ENCODE results near the gene DLX4. TPM values are rescaled to one million over a fixed set of nuclear protein-coding genes. Genes with fewer than 3 reads are reported as not detected.

Gene DLX4
- total and polyA plus RNA-seq, 2 donors (not counting 1 experiment from before 2014, with no cell fraction given): 0.17 to 0.88 TPM

DNA sequence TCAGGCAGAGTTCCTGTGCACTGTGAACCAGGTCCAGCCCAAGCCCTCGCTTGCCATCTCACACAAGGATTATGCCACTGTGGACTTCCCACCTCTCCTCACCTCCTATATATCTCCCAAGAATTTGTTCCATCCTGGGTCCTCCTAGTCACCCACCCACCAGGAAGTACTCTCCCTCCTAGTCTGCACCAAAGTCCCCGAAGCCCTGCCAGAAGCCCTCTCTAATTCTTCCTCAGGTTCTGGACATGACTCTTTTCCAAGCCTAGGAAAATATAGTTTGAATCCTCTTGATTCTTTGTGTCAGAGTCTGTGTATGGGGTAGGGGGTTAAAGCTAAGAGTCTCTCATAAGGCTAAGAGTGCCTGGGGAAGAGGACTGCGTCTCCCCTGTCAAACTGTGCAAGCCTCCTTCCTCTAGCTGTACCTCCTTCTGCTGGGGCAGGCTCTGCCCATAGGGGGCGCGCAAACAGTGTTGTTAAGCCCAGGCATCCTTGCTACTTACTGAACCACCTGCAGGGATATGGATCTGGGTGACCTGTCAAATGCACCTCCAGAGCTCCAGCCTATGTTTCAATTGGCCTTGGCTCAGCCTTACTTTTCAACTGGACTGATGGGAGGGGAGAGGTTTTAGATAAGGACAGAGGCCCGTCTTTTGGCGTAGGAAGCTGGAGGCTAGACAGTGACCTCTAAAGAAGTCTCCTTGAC is 16.6 kb upstream of the DLX4 start:
- Histone ChIP-seq H3K9ac (ENCODE audit: low read length) (no peak overlapping the region), H3K4me1 (ENCODE audit: control insufficient read depth in 2 of 2, insufficient read depth in 2 of 2, low read length in 2 of 2) (no peaks in the 10 kb centered on the region), H3K9me3 (ENCODE audit: control extremely low read depth in 1 of 3, control insufficient read depth in 2 of 3, insufficient read depth in 1 of 3, low read length in 2 of 3) (no peaks in the 10 kb centered on the region), H3K79me2 (ENCODE audit: control insufficient read depth, insufficient read depth, low read length) (no peaks in the 10 kb centered on the region), H3K27ac (ENCODE audit: low read length in 2 of 2) (no peak overlapping the region), H3K27me3 (replicated peaks in 1 of 4; ENCODE audit: control extremely low read depth in 1 of 4, control insufficient read depth in 3 of 4, insufficient read depth in 4 of 4, low read length in 3 of 4) (peaks cover 0 to 36% (median 3%) of the 10 kb centered on the region in 4 experiments), H2AFZ (ENCODE audit: insufficient read depth, low read depth, low read length, poor library complexity, severe bottlenecking) (no peak overlapping the region), H3K4me3 (ENCODE audit: control extremely low read depth in 1 of 5, extremely low read depth in 1 of 5, insufficient read depth in 1 of 5, low read depth in 2 of 5, low read length in 4 of 5) (no peak overlapping the region), H3K36me3 (replicated peaks in 1 of 2; ENCODE audit: control extremely low read depth in 1 of 2, control insufficient read depth in 1 of 2, extremely low read depth in 1 of 2, insufficient read depth in 2 of 2, low read length in 1 of 2) (no peaks in the 10 kb centered on the region), H4K20me1 (ENCODE audit: control insufficient read depth, insufficient read depth, low read length, poor library complexity, severe bottlenecking) (no peaks in the 10 kb centered on the region), H3K4me2 (replicated peaks; ENCODE audit: low read depth, low read length, poor library complexity, severe bottlenecking) (no peak overlapping the region)
- peaks cover 55% of the 10 kb centered on the region for H3K27me3 Mint-ChIP-seq
- H3K27ac Mint-ChIP-seq: no peak overlapping the region
- H3K9me3 Mint-ChIP-seq (ENCODE audit: insufficient read depth): no peaks in the 10 kb centered on the region
- no peak overlapping the region for H3K4me3 Mint-ChIP-seq
- ATAC-seq (ENCODE audit: low read depth): peak; percentile 71
- DNase-seq: peak; percentile 68
- TF ChIP-seq, protein P1, sequence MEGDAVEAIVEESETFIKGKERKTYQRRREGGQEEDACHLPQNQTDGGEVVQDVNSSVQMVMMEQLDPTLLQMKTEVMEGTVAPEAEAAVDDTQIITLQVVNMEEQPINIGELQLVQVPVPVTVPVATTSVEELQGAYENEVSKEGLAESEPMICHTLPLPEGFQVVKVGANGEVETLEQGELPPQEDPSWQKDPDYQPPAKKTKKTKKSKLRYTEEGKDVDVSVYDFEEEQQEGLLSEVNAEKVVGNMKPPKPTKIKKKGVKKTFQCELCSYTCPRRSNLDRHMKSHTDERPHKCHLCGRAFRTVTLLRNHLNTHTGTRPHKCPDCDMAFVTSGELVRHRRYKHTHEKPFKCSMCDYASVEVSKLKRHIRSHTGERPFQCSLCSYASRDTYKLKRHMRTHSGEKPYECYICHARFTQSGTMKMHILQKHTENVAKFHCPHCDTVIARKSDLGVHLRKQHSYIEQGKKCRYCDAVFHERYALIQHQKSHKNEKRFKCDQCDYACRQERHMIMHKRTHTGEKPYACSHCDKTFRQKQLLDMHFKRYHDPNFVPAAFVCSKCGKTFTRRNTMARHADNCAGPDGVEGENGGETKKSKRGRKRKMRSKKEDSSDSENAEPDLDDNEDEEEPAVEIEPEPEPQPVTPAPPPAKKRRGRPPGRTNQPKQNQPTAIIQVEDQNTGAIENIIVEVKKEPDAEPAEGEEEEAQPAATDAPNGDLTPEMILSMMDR (IDR thresholded peaks at IDR 0.05): peak; percentile 66
- TF ChIP-seq EZH2 (IDR thresholded peaks at IDR 0.05; ENCODE audit: borderline replicate concordance, insufficient read depth, low read depth, low read length, poor library complexity, severe bottlenecking): no peak
- H3K4me1 Mint-ChIP-seq: no peaks in the 10 kb centered on the region
- intact Hi-C loops (cut with micrococcal nuclease): loop anchor here (1.0 kb wide), 1 partner anchor 46 kb away; no protein-coding TSS in a partner anchor
- WGBS (ENCODE audit: insufficient coverage): 33% methylated on average over 5 of the region's 7 CpGs
- ChIA-PET POLR2A (interaction anchor here (0.6 kb wide), 1 partner anchor 11 kb away, joined by 11 read pairs; no protein-coding TSS in a partner anchor), CTCF (interaction anchor here (0.9 to 3.9 kb wide), 11 partner anchors 10 to 135 kb away, joined by 3 to 74 read pairs (median 5); partner anchors contain the start of gene DLX3)

DNA sequence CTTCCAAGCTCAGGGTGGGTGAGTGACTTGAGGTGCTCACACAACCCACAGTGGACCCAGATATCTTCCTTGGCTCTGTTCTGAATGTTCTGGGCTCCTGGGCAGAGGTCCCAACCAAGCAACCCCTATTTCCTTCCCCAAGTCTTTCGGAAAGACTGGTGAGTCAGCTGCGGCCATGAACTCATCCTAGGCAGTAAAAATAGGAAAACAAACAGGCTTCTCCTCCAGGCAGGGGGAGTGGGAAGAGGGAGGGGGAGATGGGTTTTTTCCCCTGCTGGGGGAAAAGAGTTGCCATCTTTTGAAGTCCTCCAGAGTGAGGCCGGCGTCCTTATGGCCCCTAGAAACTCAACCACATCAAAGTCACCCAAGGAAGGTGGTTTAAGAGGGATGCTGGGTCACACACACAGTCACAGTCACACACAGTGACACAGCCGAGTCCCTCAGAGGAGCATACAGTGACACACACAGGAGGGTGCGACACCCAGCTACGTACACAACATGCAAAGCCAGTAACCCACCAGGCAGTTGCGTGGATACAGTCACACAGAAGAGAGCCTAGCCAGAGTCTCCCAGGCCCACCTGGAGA is 16.0 kb upstream of the DLX4 start:
- no peak overlapping the region for H3K4me3 Mint-ChIP-seq
- Histone ChIP-seq H3K4me2 (replicated peaks; ENCODE audit: low read depth, low read length, poor library complexity, severe bottlenecking) (no peak overlapping the region), H3K27ac (ENCODE audit: low read length in 2 of 2) (no peak overlapping the region), H3K9ac (ENCODE audit: low read length) (no peak overlapping the region), H3K4me3 (ENCODE audit: control extremely low read depth in 1 of 5, extremely low read depth in 1 of 5, insufficient read depth in 1 of 5, low read depth in 2 of 5, low read length in 4 of 5) (no peak overlapping the region), H3K9me3 (ENCODE audit: control extremely low read depth in 1 of 3, control insufficient read depth in 2 of 3, insufficient read depth in 1 of 3, low read length in 2 of 3) (no peaks in the 10 kb centered on the region), H2AFZ (ENCODE audit: insufficient read depth, low read depth, low read length, poor library complexity, severe bottlenecking) (no peak overlapping the region), H4K20me1 (ENCODE audit: control insufficient read depth, insufficient read depth, low read length, poor library complexity, severe bottlenecking) (no peaks in the 10 kb centered on the region), H3K79me2 (ENCODE audit: control insufficient read depth, insufficient read depth, low read length) (no peaks in the 10 kb centered on the region), H3K36me3 (replicated peaks in 1 of 2; ENCODE audit: control extremely low read depth in 1 of 2, control insufficient read depth in 1 of 2, extremely low read depth in 1 of 2, insufficient read depth in 2 of 2, low read length in 1 of 2) (no peaks in the 10 kb centered on the region), H3K27me3 (replicated peaks in 1 of 4; ENCODE audit: control extremely low read depth in 1 of 4, control insufficient read depth in 3 of 4, insufficient read depth in 4 of 4, low read length in 3 of 4) (peaks cover 0 to 36% (median 3%) of the 10 kb centered on the region in 4 experiments), H3K4me1 (ENCODE audit: control insufficient read depth in 2 of 2, insufficient read depth in 2 of 2, low read length in 2 of 2) (no peaks in the 10 kb centered on the region)
- no peaks in the 10 kb centered on the region for H3K9me3 Mint-ChIP-seq (ENCODE audit: insufficient read depth)
- H3K4me1 Mint-ChIP-seq: no peaks in the 10 kb centered on the region
- WGBS (ENCODE audit: insufficient coverage): 74% methylated on average over 5 of the region's 8 CpGs
- TF ChIP-seq, protein P1 (IDR thresholded peaks at IDR 0.05): no peak
- no peak for TF ChIP-seq EZH2 (IDR thresholded peaks at IDR 0.05; ENCODE audit: borderline replicate concordance, insufficient read depth, low read depth, low read length, poor library complexity, severe bottlenecking)
- POLR2A ChIA-PET: no interaction called here
- peaks cover 54% of the 10 kb centered on the region for H3K27me3 Mint-ChIP-seq
- ATAC-seq (ENCODE audit: low read depth): no peak
- DNase-seq: no peak
- CTCF ChIA-PET: interaction anchor here (0.9 to 3.9 kb wide), 9 partner anchors 9 to 134 kb away, joined by 3 to 74 read pairs (median 5); partner anchors contain the start of gene DLX3
- no peak overlapping the region for H3K27ac Mint-ChIP-seq
- intact Hi-C loops (cut with micrococcal nuclease): loop anchor here (1.0 kb wide), 1 partner anchor 45 kb away; no protein-coding TSS in a partner anchor
